Measurements from ENCODE around the gene HOXB3.
A peak's percentile ranks its signal among the peaks of the same experiment; 100 is the strongest.

HOXB3 gene

DNA sequence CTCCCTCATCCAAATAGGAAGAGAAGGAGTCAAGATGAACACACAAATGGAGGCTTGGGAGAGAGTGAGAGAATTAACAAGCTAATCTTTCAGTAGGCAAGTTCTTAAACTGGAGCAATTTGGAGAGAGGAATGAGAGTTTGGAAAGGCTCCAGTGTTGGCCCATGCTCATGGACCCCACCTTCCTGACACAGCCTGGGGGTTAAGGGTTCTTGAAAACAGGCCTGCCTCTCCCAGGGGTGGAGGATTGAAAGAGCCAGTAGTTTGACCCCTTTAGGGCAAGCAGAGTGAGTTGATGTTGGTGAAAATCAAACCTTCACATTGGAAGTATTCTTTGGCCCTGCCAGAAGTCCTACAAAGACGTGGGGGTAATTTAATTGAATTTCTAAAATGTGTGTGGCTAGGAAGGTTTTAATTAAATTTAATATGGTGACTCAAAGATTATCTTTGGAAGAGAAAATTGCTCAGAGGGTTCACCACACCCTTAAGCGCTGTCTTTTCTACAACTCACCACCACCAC, 5.8 kb downstream of the HOXB3 start:
- DNase-seq, result peak; percentile 77

DNA sequence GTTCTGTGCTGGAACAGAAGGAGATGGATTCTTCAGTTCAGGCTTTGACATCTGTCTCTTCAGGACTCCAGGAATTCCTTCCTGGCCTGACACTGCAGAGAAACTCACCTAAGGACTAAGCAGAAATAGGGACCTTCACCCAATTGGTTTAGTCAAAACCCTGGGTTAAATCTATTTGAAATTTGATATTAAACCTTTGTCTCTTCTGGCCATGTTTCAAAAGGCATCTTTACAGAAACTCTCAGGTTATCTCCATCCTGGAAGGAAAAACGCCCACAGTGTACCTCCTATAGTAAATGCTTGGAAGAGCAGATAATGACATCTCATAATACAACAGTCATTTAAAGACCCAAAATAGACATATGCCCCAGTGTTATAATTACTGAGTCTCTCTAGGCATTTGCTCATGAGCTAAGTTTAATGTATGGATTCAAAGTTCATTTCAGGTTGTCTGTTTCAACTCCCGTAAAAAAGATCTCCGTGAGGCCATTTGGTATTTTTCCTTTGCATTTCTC, 6.3 kb downstream of the HOXB3 start:
- no peak for DNase-seq

DNA sequence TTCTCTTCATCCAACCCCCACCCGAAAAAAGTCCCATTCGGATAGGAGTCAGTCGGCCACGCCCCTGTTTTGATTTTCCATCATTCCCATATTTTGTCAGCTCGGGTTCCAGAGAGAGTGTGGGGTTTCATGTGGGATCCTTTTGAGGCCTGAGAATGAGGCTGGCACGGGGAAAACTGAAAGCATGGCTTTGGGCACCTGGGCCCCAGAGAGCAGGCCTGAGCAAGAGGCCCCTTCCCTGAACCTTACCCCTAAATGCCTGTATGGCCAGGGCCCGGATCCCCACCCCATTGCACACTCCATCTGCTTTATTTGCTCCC, 7.3 kb downstream of the HOXB3 start:
- DNase-seq, result no peak

DNA sequence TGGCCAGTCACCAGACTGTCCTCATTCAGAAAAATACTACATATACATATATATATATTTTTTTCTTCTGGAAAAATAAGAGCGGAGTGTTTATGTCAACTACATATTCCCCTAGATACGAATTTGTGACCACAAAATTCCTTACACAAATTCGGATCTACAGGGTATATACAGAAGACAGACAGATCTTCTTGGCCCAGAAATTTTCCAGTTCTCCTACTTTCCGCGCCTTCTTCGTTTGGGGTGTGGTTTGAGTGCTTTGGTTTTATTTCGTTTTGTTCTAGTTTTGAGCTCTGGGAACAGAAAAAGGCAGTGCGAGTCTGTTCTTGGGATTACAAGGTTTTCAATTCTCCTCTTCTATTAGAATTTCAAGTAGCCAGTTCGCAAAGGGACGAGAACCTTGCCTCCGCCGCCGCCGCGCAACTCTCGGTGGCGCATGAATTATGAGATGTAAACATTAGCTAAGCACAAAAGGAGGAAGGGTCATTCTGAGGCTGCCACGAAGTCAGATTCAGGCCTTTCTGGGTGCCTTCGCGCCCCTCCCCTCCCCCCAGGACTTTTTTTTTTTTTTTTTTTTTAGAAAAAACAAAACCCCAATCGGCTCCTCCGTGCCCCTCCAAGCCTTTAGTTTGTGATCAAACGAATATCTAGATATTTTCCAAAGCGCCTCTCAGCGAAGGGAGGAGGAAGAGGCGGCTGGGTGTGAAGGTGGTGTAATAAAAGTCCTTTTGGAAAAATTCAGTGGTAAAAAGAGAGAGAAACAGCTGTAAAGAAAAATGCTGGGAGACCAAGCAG, 10.1 kb downstream of the HOXB3 start:
- peak; percentile 72 for DNase-seq

DNA sequence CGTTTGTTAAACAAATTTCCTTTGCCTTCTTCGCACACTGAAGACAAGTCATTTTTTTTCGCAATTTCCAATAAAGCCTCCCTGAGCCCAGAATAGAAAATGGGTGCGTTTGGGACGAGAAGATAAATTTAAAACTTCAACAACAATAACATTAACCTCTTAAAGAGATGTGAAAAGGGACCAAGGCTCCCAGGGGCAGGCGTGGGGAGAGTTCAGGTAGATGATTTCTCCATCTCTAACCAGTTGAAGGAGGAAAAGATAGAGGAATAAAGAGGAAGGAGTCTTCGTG, 10.6 kb downstream of the HOXB3 start:
- no peak for DNase-seq

DNA sequence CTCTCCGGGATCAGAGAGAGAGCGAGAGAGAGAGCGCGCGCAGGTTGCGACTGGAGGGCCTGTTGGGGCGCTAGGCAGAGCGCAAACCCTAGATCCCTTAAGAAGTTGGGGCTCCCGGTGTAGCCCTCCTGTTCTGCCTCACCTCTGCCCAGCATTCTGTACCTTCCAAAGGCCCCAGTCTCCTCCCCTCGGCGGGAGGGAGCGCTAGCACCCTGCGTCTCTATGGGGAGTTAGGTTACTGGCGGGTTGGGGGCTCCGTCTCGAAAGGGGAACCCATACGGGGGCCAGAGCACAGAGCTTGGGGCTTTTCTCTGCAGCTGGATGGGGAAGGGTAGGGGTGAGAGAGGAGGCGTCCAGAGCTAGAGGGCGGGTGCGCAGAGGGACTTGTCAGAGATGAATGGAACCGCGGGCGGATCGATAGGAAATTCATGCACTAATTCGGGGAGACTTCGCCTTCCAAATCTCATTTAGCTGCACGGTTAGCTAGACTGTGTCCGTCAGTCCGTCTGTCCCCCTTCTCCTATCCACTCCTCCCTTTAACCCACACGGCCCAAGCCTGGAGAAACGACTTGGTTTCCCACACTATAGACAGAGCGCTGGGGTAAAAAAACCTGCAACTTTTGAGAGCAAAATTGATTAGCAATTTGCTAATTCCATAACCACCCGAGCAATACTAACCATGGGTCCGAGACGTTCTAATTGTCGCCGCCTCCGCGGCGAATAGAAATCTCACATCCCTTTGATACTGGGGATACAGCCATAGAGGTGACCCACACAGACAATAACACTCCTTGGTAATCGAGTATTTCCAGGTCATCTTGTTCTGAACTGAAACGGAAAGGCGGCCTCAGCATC, 11.2 kb downstream of the HOXB3 start:
- no peak for DNase-seq

DNA sequence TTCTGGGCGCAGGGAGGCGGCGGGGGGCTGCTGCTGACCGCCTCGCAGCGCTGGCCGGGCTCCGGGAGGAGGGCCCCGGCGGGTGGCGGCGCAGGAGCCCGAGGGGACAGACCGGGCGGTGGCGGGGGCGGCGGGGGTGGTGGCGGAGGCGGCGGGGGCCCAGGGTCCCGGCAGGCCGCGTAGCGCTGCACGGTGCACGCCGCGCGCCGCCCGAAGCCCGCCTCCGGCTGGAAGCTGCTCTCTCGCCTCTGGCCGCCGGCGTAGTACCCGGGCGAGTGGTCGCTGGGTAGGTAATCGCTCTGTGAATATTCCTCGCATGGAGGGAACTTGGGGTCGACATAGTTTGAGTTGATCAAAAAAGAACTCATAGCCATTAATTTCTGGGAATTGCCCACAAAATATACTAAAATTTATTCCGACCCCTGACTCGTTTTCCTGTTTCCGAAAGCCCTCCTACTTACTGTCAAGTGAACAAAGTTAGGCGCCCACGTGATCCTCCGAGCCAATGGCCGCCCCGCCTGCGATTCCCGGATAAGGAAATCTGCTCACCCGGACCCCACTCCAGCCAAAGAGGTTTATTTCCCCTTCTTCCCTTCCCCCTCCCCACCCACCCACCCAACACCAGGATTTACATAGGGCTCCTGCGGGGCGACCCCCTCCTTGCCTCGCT, 12.0 kb downstream of the HOXB3 start, which contains the start of gene HOXB4:
Gene HOXB4 (minus strand): TSS at position 405 of the 670 bp plus-strand sequence. CDS start 31 bp downstream, at position 374.
- peak; percentile 86 for DNase-seq

DNA sequence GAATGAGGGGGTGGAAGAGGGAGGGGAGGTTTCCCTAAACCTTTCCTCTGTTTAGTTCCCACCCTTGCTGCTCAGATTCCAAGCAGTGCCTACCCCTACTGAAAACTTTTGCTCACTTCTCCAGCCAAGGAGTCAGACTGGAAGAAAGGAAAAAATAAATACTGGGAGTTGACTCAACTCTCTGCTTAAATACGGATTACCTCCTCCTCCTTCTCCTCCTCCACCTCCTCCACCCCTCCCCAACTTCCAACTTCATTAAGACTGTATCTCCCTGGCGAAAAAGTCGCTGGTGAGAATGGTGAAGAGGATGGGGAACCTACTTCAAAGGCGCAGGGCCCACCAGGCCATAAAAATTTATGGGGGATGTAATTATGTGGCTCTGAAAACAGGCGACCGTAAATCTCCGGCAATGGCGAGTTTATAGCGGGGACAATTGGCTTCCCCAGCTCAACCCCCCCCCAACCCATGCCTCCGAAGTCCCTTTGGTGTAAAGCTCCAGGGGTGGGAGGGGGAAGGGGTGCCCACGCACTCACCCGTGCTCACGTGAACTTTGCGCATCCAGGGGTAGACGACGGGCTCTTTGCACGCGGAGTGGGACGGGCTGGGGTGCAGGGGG, 12.6 kb downstream of the HOXB3 start:
- DNase-seq, result peak; percentile 77

DNA sequence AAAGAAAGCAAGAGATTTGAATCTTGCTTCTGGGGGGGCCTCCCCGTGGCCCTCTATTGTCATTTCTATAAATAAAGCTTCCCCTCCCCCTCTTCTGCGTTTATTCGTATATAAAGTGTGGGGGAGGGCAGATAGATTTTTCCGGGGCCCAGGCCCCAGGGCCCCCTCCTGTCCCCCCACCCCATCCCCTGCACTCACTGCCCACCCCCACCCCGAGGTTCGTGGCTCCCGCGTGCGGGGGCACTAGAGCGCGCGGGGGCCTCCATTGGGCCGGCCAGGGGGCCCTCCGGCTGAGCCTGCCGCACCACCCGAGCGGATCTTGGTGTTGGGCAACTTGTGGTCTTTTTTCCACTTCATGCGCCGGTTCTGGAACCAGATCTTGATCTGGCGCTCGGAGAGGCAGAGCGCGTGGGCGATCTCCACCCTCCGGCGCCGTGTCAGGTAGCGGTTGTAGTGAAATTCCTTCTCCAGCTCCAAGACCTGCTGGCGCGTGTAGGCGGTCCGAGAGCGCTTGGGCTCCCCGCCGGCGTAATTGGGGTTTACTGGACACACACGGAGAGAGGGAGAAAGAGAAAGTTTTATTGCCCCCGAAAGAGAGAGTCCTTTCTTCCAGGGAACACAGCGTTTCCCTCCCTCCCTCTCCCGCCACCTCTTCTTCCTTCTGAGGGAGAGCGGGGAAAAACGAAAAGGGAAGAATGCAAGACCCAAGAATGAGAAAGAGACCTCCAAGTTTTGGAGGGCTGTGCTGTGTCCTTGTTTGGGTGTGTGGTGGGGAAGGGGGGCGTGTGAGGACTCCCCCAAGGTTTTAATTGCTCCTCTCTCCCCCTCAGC, 13.3 kb downstream of the HOXB3 start:
- DNase-seq, result peak; percentile 74

DNA sequence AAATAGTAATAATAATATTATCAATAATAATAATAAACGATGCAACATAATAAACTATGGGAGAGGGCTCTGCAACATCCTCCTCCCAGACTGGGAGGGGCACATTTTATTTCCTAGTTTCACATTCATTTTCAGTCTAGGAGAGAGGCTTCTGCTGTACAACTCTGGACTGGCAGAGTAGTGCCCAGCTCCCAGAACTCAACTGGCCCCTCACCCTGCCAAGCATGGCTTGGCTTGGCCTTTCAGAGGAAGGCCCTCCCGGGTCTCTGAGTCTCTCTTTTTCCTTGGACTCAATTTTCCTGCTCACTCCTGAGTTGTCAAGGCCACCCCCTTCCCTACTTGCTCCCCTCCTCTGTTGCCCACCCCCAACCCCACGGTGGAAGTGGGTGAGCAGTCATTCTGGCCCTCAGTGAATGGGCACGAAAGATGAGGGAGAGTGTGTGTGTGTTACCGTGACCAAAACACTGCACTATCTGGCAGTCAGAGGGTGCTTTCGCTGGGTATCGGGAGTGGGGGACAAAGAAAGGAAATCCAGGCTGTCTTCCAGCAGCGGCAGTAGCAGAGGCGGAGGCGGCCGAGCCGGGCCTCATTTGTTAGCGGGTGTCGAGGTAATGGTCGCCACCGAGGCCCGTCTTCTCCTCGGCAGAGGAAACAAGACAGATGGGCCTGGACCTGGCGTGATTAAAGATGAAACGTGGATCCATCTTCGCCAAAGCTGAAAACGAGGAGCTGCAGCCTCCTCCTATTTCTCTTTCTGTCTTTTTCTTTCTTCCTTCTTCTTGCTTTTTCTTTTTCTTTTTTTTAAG, 14.2 kb downstream of the HOXB3 start:
- no peak for DNase-seq

DNA sequence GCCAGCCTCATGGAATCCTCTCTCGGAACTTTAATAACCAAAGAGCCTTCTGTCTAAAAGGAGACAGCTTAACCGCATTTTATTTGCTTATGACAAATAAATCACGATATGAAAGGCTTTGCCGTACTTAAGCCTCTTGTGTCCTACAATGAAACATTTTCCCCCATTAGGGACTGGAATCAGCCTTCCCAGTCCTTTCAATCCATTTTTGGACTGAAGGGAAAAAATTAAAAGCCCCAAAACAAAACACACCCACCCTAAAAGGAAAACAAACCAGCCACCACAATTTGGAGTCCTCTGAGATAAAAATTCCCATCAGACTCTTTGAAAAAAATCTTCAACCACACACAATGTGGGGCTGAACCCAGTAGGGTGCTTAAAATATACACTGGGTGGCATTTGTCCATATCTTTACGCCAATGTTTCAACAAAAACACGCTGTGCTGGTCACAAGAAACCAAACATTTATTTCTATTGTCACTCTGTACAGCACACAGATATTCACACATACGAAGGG, 14.9 kb downstream of the HOXB3 start:
- DNase-seq, result peak; percentile 90

DNA sequence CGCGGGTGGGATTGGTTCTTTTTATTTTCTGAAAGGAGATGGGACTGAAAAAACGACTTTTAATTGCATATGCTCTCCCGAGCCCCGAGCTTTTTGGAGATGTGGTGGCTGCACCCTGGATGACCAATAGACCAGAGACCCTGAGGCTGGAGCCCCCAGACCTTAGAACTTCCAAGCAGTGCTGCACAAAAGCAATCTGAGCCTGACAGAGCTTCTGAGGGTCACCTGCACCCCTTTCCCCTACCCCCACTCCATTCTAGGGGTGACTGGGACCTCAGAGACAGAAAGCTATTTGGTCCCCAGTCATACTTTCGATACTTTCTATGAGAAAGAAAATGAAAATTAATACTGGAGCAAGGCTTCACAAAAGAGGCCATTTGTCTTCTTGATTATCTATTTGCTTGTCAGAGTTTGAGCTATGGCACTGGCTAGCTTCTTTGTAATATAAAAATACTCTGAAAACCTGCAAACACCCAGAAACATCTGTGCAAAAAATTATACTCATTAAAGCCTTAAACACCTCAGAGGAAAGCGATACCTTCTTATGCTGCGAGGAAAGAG, 15.5 kb downstream of the HOXB3 start:
- DNase-seq, result no peak

DNA sequence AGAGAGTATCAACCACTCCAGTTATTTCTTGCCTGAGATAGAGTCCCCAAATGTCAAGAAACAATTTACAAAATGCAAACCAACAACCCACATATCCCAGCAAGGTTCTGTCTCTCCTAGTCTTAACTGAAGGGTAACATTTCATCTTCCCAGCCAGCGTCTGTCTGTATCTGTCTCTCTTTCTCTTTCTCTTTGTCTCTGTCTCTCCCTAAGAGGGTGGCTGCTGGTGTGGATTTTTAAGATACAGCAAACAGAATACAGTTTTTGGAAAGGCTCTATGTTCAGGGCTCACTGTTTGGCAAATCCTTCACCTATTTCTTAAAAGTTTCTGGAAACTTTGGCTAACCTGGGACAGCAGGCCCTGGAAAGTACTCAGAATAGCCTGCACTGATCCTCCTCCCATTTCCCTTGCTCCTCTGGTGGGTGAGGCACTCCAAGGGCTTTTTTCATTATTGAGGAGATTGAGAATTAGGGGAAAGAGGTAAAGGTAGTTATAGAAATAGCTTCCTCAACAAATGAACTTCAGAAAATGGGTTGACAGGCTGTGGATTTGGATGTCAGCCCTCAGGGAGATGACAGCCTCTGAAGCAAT, 18.1 kb downstream of the HOXB3 start:
- peak; percentile 41 for DNase-seq

DNA sequence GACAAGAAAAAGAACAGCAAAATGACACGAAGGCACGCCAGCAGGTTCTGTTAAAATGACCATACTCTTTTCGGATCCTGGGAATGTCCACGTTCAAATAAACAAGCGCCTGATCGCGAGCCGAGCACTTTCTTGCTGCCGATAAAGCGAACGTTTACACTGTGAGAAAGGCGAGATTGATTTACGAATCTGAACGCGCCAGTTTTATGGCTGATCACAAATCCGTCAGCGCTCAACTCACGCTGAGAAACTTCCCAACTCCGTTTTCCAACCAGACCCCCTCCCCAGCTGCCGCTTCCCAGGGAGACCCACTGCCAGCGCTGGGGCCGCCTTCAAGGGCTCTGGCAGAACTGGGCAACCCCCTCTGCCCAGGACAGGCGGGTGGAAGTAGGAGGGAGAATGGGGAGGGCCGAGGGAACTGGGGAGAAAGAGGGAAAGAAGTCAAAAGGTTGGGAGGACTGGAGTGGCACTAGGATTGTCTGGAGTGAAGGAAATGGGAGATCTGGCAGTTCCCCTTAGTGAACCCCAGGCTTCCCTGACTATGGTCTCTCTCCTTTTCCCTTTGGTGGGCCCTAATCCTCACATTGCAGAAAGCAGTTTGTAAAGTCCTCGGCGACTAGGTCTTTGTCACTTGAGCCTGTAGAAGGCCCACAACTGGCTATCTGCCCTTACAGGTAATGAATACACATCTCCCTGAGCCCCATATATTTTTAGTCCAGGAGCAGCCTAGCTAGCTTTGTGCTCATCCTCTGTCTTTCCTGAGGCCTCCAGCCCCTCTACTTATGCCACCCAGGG, 18.8 kb downstream of the HOXB3 start:
- peak; percentile 62 for DNase-seq

DNA sequence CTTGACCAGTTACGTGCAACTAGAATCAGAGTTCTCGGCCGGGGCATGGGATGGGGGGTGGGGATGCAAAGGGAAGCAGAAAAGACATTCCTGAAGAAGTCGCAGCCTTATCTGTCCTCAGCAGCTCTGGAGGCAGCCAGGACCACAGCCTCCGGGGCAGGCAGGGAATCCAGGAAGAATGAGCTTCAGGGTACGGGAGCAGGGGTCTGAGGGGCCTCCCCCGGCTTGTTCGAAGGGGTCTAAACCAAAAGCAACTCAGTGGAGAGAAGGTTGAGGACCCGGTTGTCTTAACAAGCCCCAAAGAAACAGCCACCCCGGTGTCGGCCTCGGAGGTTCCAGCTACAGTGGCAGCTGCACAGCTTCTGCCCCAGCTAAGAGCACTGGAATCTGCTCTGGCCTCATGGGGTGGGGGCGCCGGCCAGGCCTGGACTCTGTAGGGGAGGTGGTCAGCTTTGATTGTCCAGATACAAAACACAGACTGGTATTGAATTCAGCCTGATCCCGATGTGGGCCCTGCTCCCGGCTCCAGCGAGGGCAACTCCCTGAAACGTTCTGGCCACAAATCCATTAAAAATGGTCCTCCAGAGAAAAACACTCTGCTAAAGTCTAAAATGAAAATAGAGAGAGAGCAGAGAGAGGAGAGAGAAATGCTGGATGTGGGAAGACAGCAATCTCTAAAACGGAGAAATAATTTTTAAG, 19.6 kb downstream of the HOXB3 start:
- DNase-seq, result peak; percentile 62

DNA sequence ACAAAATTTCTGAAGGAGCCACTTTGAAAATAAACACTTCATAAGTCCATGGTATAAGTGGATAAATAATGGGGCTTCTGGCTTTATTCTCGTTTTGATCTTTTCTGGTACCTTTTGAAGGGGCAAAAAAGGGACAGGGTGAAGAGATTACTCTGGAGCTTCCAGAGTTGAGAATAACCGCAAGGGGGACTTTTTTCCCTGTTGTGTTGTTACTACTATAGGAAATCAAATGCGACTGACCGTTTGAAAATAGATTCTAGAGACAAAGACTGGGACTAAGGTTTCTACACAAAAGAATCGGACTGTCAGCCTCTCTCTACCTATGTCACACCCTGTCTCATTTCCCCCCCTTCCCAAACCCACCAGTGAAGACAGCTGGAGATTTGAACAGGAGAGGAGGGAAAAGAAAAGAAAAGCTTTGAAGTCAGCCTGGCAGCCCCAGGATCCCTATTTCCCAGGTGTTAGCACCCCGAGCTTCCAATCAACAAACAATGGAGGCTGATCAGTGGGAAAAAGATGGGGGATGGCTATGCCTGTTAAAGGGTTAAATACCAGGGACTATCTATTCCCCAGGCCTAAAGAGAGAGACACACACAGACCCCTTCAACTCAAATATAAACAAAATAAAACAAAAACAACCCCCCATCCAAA, 20.2 kb downstream of the HOXB3 start:
- DNase-seq, result no peak

DNA sequence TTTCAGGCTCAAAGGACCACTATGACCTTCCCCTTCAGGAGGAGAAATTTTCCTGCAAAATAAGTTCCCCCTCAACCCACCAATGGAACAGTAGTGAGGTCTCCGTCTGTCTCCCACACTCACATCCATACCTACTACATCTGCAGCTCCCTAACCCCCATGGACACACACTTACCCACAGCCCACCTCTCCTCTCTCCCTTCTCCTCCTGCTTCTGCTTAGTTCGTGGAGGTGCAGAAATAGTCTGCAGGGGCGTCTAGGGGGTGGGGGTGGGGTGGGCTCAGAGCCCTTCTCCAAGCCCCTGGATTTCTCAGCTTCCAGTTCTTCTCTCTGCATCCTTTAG, 20.8 kb downstream of the HOXB3 start:
- DNase-seq, result no peak
